Spleen (tissue), 11 donors: Measurements from ENCODE around the gene MAP2K3. TPM values are rescaled to one million over a fixed set of nuclear protein-coding genes. Genes with fewer than 3 reads are reported as not detected.

Source experiments
- DNase-seq: peaks from one replicate; pipeline ENCODE4 v3.0.0-alpha.2; 2020
- H3K27ac ChIP-seq, 8 donors: fragments of 200-600 bp; sonication (generic) in 7 of 8; 1 replicate in 4 of 8; 2 replicates in 4 of 8; pipeline versions ENCODE4 v1.5.0 to v1.8.0; 2016 to 2021; ENCODE audit warnings: inconsistent platforms in 4 of 8, mild to moderate bottlenecking in 4 of 8, moderate library complexity in 1 of 8
- H3K27me3 ChIP-seq, 7 donors: fragments of 200-600 bp; sonication (generic) in 6 of 7; replicated peaks in 1 of 7; 1 replicate in 4 of 7; 2 replicates in 3 of 7; pipeline versions ENCODE4 v1.5.0 to v1.8.0; 2016 to 2021; ENCODE audit warnings: inconsistent platforms in 3 of 7, mild to moderate bottlenecking in 1 of 7
- H3K36me3 ChIP-seq, 6 donors: fragments of 200-600 bp; sonication (generic) in 5 of 6; 1 replicate in 4 of 6; 2 replicates in 2 of 6; pipeline versions ENCODE4 v1.5.0 to v1.8.0; 2016 to 2021; ENCODE audit warnings: inconsistent platforms in 2 of 6
- H3K4me1 ChIP-seq, 6 donors: fragments of 200-600 bp; sonication (generic) in 5 of 6; 1 replicate in 3 of 6; 2 replicates in 3 of 6; pipeline versions ENCODE4 v1.5.0 to v1.8.0; 2016 to 2021; ENCODE audit warnings: inconsistent platforms in 3 of 6
- H3K4me3 ChIP-seq, 8 donors: fragments of 200-600 bp; sonication (generic) in 7 of 8; 1 replicate in 4 of 8; 2 replicates in 4 of 8; pipeline versions ENCODE4 v1.5.0 to v1.8.0; 2016 to 2021; ENCODE audit warnings: inconsistent platforms in 4 of 8, mild to moderate bottlenecking in 4 of 8, moderate library complexity in 2 of 8
- H3K9me3 ChIP-seq, 8 donors: fragments of 200-600 bp; sonication (generic) in 7 of 8; 1 replicate in 4 of 8; 2 replicates in 4 of 8; pipeline versions ENCODE4 v1.5.0 to v1.8.0; 2016 to 2021; ENCODE audit warnings: inconsistent platforms in 4 of 8
- CTCF ChIP-seq, 11 experiments: fragments of 200-600 bp in 7 of 11; fragments of 450-650 bp in 4 of 11; sonication (generic) in 4 of 11; IDR thresholded peaks in 8 of 11; conservative IDR thresholded peaks in 3 of 11; 1 replicate in 7 of 11; 2 replicates in 4 of 11; pipeline versions ENCODE4 v1.4.0 to v1.8.0; 2016 to 2021; ENCODE audit warnings: antibody characterized with exemption in 11 of 11, inconsistent platforms in 4 of 11, mild to moderate bottlenecking in 1 of 11
- POLR2A ChIP-seq, 3 donors: fragments of 450-650 bp; IDR thresholded peaks; one replicate each; pipeline ENCODE4 v1.5.1; 2017; ENCODE audit warnings: antibody characterized with exemption in 3 of 3, mild to moderate bottlenecking in 1 of 3
- POLR2AphosphoS5 ChIP-seq, 3 donors: sonication (generic); formaldehyde crosslinking; IDR thresholded peaks; one replicate each; pipeline ENCODE4 v1.5.1; 2017; ENCODE audit warnings: antibody characterized with exemption in 3 of 3
- WGBS, 5 donors: extraction: QIAGEN DNeasy Blood & Tissue Kit in 3 of 5; methylation state at CpG; one replicate each; pipeline versions ENCODE4 v1.1.5 to v1.1.7; 2013 to 2018; 5-methylcytosine and 5-hydroxymethylcytosine counted together
- intact Hi-C: fragments of 100-400 bp; cut with DNase I; formaldehyde crosslinking; loops from one replicate; pipeline ENCODE4 v1.15.0; 2023; ENCODE audit warnings: low total_unique reads
- polyA plus RNA-seq, 3 donors: library from polyadenylated mRNA; stranded (reverse); fragments of 200-250 nt; gene quantifications; one replicate each; pipeline ENCODE4 v1.2.1, GENCODE V29; 2013
- total RNA-seq, 7 donors: library from RNA; depleted of rRNA in 3 of 7; stranded (reverse); fragments of >200 nt in 3 of 7; fragmentation: NEBNext Ultra II Directional in 4 of 7; extraction: Animal tissue kit (Norgen Biotek cat#: 25700) in 4 of 7; gene quantifications; one replicate each; pipeline versions ENCODE4 v1.1.0 to v1.2.1, GENCODE V29; 2016 to 2021
- donor health status: healthy with polysubstance abuse.
- donor health status: DM: no; HTN: no; CAD: no; lungs with moderate emphysema.
- donor health status: DM: no; HTN: no; CAD: no.
- donor health status: Bipolar disorder and iron deficiency.
- donor health status: healthy.
- donor health status: DM: no; HTN: no; CAD: no.
- donor health status: DM: yes; HTN: yes; CAD: no.

The MAP2K3 gene
- total and polyA plus RNA-seq, 10 donors: 31.7 to 121 (median 62.5) TPM

- Histone ChIP-seq H3K4me1 (peaks cover 0 to 11% (median 2%) of the 10 kb centered on the region in 6 donors), H3K4me3 (no peak overlapping the region), H3K36me3 (no peaks in the 10 kb centered on the region), H3K27me3 (no peaks in the 10 kb centered on the region), H3K27ac (no peak overlapping the region), H3K9me3 (no peaks in the 10 kb centered on the region)
- intact Hi-C loops: no loop called here
- no peak for DNase-seq
- WGBS, 5 donors: 92 to 96% (median 94%) methylated on average over 2 of the region's 2 CpGs
- no peak for TF ChIP-seq POLR2A (IDR thresholded peaks at IDR 0.05)
These were observed 72.1 kb downstream of the MAP2K3 start for GRCh38 chr17:21356537-21357127.

DNA sequence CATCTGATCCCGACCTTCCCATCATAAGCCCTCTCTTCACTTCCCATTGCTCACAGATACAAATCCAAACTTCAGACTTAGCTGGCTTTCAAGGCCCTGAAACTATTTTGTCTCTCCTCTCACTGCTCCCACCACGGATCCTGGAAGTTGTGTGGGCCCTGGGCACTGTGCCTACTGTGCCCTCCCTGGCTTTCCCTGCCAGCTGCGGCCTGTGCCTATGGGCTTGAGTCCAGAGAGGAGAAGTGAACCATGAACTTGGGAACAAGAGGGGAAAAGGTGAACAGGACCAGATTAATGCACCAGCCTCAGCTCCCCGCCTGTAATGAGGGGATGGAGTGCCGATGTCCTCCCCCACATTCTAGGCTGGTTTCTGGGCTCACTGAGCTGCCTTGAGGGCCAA, 72.8 kb downstream of the MAP2K3 start:
- DNase-seq: no peak
- intact Hi-C loops: no loop called here
- TF ChIP-seq POLR2AphosphoS5 (IDR thresholded peaks at IDR 0.05) (no peak), CTCF (IDR thresholded peaks at IDR 0.05 in 8 of 11, conservative IDR thresholded peaks at IDR 0.05 in 3 of 11) (no peak), POLR2A (IDR thresholded peaks at IDR 0.05) (no peak)

GRCh38 chr17:21357696-21358656, 73.5 kb downstream of the MAP2K3 start:
- intact Hi-C loops: no loop called here

More for the DNA sequence above, 72.8 kb downstream of the MAP2K3 start:
- Histone ChIP-seq H3K9me3 (no peaks in the 10 kb centered on the region), H3K36me3 (no peaks in the 10 kb centered on the region), H3K4me1 (peaks cover 0 to 11% (median 2%) of the 10 kb centered on the region in 6 donors), H3K4me3 (no peak overlapping the region), H3K27me3 (no peaks in the 10 kb centered on the region), H3K27ac (no peak overlapping the region)
- 75 to 91% (median 88%) methylated on average over 5 of the region's 5 CpGs for WGBS, 5 donors

More at GRCh38 chr17:21357696-21358656, 73.5 kb downstream of the MAP2K3 start:
- Histone ChIP-seq H3K27me3 (no peaks in the 10 kb centered on the region), H3K4me1 (peaks cover 0 to 11% (median 2%) of the 10 kb centered on the region in 6 donors), H3K36me3 (no peaks in the 10 kb centered on the region), H3K4me3 (no peak overlapping the region), H3K27ac (no peak overlapping the region), H3K9me3 (no peaks in the 10 kb centered on the region)
- no peak for TF ChIP-seq POLR2AphosphoS5 (IDR thresholded peaks at IDR 0.05)
- TF ChIP-seq CTCF (IDR thresholded peaks at IDR 0.05 in 8 of 11, conservative IDR thresholded peaks at IDR 0.05 in 3 of 11): no peak
- TF ChIP-seq POLR2A (IDR thresholded peaks at IDR 0.05): no peak
- DNase-seq: no peak
- WGBS, 5 donors: 66 to 85% (median 76%) methylated on average over 9 to 10 of the region's 10 CpGs
